NCI-H510A (cell line): Measurements from ENCODE around the gene CROCC2.

Source experiments
- DNase-seq: peaks from one replicate; lab custom pipeline; 2025; lab: John Stamatoyannopoulos, UW

CROCC2 gene

DNA sequence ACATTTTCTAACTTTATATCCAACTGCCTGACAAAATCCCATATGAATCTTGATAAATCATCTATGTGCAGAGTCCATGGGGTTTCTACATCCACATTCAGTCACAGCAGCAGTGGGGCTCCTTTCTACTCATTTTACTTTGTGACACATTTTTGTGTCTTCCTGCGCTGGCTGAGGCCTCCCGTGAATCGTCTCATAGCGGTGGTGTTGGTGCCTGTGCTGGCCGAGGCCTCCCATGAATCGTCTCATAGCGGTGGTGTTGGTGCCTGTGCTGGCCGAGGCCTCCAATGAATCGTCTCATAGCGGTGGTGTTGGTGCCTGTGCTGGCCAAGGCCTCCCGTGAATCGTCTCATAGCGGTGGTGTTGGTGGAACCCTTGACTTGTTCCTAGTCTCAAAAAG lies 109.3 kb downstream of the CROCC2 start:
- DNase-seq, result no peak

DNA sequence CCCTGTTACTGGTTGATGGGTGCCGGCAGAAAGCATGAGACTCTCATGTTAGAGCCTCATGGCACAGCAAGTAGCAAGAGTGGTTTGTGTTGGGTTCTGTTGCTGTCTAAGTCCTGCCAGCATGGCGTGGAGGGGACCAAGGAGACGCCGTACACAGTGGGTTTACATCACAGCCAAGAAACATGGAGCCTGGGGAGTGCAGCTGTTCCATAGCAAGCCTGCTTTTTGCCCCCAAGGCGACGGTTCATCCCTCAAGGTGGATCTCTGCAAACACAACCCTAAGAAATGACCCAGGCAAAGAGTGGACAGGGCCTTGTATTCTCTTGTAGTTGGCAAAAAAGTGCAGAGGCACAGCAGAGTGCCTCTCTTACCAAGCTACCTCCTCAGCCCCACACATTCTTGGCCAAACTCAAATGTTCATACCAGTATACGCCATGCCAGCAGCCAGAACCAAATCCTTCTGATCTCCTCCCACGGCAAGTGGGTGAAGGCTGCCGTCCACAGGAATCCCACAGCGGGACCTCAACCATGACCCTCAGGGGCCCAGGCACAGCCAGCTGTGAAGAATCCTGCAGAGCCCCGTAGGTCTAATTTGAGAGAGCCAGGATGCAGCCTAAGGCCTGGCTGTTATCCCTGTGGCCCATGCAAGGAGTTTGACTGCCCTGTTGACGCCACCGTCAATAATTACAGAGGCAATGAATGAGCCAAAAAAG lies 111.2 kb downstream of the CROCC2 start:
- no peak for DNase-seq

DNA sequence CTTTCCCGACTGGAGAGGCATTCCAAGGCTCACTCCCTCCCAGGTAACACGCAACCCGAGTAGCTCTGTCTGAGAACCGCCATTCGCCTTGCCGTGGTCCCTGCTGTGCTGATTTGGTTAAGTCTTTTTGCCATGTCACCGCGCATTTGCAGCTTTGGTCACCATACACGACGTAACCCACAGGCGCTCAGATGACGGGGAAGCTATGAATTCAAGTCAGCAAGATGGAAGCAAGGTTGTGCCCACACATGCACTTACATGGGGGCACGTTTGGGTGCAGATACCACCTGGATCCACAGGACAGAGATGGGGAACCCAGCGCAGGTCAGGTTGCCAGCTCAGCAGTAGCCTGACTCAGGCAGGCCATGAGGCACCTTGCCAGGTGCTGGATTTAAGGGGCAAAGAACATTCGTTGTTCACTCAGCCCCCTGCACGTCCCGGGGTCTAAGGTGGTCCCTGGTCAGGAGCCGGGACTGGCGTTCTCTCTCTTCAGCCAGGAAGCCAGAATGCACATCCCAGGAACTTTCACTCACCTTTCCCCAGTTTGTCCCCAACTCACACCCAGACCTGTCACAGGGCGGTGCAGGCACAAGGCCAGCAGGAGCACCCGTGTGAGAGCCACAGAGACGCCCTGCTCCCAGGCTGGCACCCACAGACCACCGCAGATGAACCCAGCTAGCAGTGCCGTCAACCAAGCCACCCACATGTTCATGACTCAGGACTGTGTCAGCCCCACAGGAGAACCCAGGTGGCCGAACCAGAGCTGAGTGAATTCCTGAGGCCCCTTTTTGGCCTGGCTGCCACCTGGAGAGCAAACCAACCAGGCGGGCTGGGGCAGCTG lies 112.1 kb downstream of the CROCC2 start:
- no peak for DNase-seq

DNA sequence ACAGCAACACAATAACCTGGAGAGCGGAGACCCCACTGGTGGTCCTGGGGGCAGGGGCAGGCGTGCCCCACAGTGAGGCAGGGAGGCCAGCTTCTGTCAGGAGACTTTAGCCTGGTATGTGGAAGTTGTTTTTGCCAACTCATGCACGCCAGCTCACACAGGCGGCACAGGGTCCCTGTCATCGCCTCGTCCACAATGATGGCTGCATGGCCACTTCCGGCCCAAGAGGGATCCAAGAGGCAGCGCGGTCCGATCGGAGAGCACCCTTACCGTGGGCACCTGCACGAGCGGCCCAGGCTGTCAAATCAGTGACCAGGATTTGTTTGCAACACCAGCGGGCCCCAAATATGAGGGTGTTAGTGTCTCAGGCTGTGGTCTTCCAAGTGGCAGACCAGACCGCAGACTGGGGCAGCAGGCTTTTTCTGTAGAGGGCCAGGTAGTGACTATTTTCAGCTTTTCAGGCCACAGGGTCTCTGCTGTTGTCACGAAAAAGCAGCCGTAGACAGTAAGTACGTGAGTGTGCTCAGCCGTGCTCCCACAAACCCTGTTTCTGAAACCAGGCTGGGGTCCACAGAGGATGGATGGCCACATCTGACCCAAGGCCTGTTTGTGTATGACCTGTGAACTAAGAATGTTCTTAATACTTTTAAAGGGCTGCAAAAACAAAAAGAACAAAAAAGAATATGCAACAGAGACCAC lies 113.5 kb downstream of the CROCC2 start:
- DNase-seq, result no peak

DNA sequence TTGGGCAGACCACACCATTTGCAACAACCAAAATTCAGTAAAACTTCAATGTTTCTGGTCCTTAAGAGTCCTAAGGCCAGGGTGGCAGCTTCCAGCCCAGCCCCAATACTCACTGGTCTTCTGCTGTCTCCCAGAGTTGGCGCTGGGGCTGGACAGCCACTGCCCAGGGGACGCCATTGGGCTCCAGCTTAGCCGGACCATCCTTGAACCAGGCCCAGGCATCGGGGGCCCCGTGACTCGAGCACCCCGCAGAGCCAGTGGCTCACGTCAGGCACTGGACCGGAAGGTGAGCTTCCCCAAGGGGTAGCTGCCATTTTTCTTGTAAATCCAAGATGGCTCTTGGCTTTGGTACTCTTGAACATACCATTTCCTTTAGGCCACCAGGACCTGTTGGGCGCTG lies 114.1 kb downstream of the CROCC2 start:
- no peak for DNase-seq

DNA sequence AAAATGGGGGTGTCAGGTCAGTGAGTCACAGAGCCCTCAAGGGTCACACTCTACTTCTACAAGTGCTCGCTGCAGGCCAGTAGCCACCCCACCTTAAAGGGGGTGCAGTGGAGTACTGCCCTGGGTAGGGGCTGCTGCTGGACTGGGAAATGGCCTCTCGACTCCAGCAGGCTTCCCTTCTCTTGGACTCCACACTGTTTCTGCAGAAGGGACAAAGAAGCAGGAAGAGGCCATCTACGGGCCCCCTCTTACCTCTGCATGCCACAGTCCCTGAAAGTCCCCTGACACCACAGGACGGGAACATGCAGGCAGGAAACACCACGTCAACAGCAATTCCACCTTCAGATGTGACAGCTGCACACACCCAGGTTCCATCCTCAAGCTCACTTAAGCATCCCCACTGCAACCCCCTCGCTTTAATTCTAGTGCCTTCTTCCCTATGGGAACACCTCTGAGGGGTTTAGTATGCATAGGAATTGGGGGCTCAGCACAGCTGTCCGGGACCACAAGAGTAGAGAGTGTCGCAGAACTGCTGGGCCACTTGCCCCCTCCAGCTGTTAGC lies 114.6 kb downstream of the CROCC2 start:
- no peak for DNase-seq

DNA sequence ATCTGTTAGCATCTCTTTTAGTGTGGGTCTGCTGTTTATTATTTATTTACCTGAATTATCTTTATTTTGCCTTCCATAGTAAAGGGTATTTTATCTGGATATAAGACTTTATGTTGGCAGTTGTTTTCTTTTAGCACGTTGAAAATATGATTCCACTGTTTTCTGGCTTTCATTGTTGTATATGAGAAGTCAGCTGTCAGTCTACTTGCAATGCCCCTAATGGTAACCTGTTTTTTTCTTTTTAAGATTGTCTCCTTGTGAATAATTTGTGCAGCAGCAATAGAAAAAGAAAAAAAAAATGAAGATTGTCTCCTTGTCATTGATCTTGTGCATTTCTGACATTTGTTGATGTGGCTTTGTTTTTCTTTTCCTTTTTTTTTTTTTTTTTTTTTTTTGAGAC lies 119.5 kb downstream of the CROCC2 start:
- DNase-seq, result no peak

DNA sequence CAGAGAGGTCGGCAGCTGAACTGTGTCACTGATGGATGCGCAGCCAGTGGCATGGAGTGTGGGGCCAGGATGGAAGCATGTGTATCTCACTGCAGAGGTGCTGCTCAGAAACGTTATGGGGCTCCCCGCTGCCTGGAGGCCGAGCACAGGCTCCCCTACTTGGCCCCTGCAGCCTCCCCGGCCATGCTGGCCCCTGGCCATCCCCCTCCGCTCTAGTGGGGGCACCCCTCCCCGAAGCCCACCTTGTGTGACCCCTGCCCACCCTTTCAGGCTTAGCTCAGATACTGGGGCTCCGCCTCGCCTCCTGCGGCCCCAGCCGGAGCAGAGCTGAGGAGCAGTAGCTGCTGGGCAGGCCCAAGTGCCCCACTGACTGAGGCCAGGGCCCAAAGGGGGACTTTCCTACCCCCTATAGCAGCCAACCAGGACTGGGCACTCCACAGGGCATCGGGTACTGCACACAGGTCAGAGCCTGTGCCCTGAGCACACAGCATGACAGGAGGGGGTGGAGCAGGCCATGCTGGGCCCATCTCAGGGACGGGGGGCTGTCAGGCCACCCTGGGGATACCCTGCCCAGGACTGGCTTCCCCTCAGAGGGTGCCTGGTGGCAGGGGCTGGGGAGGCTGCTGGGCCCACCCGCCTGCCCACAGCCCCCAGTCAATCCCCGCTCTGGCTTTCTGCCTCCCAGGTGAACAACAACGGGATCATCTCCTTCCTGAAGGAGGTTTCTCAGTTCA lies 123.6 kb downstream of the CROCC2 start:
- no peak for DNase-seq

DNA sequence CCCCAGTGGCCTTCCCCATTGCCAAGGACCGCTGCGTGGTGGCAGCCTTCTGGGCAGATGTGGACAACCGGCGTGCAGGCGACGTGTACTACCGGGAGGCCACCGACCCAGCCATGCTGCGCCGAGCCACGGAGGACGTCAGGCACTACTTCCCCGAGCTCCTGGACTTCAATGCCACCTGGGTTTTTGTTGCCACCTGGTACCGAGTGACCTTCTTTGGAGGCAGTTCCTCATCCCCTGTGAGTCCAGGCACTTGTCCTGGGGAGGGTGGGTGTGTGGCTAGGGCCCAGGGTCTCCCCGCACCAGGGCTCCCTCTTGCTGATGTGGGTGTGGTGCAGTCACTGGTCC lies 124.2 kb downstream of the CROCC2 start:
- no peak for DNase-seq

DNA sequence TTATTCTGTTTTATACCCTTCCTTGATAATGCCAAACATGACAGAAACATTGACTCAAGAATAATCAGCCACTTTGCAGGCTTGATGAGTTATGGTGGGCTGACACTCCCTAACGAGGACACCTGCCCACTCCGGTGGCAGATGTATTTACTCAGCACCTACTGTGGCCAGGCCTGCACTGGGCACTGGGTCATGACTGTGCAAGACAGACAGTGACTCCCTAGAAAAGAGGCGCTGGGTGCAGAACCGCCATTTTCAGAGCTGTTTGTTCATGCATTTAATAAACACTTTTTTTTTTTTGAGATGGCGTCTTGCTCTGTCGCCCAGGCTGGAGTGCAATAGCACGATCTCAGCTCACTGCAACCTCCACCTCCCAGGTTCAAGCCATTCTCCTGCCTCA lies 124.7 kb downstream of the CROCC2 start:
- no peak for DNase-seq

DNA sequence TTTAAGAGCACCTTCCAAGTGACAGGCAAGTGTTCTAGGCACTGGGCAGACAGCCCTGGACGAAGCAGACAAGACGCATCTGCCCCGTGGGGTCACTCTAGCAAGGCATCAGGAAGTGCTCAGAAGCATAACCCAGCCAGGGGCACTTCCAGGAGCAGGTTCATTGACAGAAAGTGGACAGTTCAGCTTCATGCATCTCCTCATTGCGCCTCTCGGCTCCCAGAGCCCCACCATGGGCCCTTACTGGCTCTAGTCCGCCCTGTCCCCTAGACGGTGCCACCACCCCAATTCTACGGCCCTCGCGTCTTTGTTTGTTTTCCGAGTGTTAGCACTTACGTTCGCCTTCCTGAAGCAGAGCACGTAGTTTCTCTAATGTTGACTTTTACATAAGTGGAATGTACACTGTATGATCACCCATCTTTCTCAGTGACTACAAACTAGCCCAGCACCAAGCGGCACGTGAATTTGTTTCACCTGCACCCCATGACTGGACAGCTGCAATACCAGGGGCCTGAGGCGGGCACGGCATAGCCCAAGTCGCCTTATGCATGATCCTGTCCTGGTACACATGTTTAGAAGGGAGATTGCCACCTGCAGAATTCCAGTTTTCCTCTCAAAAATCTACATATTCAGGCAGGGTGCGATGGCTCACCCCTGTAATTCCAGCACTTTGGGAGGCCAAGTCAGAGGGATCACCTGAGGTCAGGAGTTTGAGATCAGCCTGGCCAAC lies 125.5 kb downstream of the CROCC2 start:
- no peak for DNase-seq

DNA sequence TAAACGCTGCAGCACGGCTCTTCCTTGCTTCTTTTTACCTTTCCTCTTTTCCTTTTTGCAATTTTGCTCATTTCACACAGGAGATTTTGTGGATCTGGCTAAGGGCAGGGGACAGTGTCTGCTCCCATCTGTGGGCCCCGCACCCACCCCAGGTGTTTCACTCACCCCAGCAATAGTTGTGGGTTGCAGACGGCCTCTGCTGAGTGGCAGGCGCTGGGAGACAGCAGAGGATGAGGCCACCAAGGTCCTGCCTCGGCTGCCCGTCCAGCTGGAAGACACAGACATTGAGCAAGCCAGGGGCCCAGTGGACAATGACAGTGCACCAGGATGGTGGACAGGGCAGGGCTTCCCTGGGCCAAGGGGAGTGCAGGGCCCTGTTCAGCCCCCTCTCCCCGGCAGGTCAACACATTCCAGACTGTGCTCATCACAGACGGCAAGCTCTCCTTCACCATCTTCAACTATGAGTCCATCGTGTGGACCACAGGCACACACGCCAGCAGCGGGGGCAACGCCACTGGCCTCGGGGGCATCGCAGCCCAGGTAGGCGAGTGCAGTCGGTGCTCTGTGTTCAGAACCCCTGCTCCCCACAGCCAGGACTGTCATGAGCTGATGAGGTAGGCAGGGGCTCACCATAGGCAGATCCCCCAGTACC lies 127.3 kb downstream of the CROCC2 start:
- DNase-seq, result no peak

DNA sequence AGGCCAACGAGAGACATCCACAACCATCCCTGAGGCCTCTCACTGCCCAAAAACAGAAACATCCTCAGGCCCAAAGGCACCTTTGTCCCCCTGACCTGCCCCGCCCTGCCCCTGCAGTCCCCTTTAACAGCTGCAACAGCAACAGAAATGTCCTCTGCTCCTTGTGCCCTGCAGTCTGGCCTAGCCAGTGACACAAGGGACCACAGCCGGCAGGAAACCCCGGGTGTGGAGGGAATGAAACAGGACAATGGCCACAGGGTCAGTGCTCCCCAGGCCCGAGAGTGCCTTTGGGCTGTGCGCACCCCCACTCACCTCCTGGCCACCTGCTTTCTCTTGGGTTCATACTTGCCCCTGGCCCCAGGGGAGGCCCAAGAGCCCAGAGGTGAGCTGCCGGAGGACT lies 127.9 kb downstream of the CROCC2 start:
- DNase-seq, result no peak

DNA sequence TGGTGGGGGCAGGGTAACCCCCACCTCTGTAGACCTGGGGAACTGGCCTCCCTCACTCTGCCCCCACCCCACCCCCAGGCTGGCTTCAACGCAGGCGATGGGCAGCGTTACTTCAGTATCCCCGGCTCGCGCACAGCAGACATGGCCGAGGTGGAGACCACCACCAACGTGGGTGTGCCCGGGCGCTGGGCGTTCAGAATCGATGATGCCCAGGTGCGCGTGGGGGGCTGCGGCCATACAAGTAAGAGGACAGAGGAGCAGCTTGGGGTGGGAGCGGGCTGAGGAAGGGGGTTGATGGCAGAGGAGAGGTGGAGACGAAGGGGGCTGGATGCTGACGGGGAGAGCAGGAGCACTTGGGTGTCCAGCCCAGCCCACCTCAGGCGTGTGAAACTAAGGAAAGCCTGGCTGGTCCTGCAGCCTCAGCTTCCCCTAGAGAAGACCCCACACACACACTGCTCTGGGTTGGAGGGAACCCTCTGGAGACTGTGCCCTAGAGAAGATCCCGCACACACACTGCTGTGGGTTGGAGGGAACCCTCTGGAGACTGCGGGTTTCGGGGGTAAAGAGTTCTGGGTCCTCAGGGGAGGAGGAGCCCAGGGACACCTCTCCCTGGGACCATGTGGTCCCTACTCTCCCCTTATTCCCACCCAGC lies 128.5 kb downstream of the CROCC2 start:
- no peak for DNase-seq

DNA sequence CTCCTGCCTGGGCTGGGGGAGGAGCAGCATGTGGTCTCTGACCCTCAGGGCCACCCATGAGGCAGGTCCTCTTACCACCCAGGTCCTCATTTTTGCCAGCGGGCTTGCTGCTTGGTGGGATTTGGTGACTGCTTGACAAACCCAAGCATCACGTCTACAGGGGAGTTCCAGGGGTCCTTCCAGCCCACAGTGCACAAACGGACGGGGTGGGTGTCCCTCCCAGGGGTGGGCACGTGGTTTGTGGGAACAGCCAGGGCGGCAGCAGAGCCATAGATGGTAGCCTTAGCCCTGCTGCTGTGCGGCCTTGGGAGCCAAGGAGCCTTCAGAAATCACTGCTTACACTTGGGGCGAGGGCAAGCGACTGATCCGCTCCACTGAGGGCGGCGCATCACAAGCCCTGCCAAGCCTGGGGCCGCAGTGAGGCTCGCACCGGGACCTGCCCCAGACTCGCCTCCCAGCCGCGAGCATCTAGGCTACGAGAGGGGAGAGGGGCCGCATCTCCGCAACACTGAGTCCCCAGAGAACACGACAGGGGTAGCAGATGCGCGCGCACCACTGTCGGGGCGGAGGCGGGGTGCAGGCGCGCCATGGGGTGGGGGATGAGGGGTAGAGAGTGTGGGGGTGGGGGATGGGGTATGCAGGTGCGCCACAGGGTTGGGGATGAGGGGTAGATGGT lies 129.1 kb downstream of the CROCC2 start:
- DNase-seq, result no peak

DNA sequence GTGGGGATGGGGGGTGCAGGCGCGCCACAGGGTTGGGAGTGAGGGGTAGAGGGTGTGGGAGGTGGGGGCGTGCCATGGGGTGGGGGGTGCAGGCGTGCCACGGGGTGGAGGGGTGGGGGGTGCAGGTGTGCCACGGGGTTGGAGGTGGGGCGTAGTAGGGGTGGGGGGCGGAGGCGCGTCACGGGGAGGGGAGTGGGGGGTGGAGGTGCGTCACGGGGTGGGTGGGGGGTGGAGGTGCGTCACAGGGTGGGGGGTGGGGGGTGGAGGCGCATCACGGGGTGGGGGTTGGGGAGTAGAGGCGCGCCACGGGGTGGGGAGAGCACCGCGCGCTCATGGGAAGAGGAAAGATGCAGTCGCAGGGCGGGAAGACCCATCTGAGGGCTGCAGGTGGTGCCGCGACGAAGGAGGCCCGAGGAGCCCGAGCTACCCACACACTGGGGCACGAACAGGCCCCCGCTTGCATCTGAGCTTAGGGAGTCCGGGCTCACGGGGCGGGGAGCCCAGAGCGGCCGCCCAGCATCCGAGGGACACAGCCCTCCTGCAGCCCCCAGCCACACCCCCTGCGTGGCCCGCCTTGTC lies 129.8 kb downstream of the CROCC2 start:
- DNase-seq, result no peak

DNA sequence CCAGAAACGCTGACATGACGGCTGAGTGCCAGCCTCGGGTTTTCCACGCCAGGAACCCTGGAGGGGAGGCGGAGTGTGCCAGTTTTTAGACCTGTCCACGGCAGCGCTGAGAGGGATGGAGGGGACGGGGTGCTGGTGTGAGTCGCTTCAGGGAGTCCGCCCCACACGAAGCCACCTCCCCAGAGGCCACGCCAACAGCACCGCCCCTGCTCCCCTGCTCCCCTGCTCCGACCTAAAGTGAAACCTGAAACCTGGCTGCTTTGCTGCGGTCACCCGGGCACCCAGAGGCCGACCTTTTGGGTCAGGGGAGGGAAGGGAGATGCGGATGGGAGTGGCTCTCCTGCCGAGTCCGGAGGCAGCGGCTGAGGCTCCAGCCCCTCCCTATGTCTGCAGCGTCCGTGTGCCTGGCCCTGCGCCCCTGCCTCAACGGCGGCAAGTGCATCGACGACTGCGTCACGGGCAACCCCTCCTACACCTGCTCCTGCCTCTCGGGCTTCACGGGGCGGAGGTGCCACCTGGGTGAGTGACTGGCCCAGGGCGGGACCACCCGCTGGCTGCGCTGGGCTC lies 130.3 kb downstream of the CROCC2 start:
- no peak for DNase-seq

DNA sequence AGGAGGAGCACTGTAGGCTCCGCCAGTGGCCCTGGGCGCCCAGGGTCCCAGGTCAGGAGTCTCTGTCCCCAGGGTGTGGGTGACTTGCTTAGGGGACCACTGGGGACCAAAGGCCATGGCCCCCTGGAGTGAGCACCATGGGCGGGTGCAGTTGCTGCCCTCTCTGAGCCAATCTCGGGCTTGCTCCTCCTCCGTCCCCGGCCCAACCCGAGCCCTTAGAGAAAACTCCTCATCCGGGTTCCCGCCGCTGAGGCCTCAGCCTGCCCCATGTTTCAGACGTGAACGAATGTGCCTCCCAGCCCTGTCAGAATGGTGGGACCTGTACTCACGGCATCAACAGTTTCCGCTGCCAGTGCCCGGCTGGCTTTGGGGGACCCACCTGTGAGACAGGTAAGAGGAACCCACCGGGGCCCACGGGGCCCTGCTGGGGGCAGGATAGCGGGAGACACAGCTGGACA lies 130.9 kb downstream of the CROCC2 start:
- DNase-seq, result no peak

DNA sequence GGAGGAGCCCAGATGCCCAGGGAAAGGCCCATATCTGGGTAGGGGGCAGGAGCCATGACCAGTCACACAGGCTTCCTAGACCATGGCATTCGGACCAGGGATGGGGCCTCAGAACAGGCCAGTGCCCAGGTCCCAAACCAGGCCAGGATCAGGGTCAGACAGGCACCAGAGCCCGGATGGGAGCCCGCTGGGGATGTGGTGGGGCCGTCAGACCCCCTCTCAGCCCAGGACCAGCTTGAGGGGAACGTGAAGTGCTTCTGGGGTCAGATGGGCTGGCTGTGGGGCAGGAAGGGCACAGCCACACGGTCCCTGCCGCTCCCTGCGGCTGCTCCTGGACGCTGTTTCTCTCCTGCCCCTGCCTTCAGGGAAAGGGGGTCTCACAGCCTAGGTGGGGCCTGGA lies 131.4 kb downstream of the CROCC2 start:
- no peak for DNase-seq
